HG02678 (cell line): ENCODE results near the gene IRF2.

Experiments used
- ATAC-seq: cut with Tn5 transposase; IDR thresholded peaks from one replicate; pipeline ENCODE4 v1.9.1; 2021; ENCODE audit warnings: mild to moderate bottlenecking, moderate library complexity; ENCODE audit not compliant: unreplicated experiment

The IRF2 gene

DNA sequence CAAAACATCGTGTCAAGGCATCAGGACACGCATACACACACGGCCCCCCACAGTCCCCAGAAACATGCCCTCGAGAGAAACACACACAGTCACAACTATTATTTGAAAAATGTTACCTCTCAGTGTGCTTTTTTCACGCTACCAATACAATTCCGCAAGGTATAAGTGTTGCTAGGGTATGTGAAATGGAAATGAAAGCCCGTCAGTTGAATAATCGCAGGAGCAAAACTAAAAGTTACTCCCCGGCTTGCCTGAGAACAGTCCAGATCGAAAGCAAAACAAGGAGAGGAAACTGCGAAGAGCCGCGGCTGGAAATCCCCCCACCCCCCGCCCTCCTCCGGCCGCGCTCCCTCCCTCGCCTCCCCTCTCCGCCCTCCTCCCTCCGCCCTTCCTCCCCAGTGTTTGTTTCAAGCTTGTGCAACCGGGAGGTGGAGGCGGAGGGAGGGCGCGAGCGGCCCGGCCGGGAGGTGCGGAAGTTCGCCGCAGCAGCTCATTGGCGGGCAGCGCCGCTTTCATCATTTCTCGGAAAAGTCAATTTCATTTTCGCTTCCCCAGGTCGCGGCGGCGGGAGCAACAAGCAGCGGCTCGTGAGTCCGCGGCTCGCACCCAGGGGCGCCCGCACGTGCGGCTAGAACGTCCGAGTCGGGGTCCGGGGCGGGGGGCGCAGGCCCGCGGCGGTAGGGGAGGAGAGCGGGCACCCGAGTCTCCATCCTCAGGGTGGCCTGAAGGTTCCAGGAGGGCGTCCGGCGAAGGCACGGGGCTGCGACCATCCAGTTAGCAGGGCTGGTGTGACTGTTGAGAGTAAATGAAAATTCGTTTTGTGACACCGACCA lies at the start of gene IRF2:
TSS of gene IRF2 (minus strand) at position 288 of the 833 bp plus-strand sequence. CDS start 45,486 bp downstream, outside the sequence.
- peak; percentile 65 for ATAC-seq

DNA sequence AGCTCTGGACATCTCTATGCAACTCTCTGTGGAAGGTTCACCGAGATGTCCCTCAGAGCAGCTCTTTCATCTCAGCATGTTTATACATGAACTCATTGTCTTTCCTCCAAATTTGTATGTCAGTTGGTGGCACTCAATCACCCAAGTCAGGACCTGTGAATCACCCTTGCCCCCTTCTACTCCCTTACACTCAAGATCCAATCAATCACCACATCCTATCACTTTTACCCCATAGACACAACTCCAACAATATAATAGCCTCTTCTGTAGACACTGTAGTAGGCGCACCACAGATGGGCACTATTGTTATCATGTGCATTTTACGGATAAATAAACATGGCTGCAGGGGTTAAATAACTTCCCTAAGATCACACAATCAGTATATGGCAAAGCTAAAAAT lies 41.3 kb upstream of the IRF2 start:
- no peak for ATAC-seq

DNA sequence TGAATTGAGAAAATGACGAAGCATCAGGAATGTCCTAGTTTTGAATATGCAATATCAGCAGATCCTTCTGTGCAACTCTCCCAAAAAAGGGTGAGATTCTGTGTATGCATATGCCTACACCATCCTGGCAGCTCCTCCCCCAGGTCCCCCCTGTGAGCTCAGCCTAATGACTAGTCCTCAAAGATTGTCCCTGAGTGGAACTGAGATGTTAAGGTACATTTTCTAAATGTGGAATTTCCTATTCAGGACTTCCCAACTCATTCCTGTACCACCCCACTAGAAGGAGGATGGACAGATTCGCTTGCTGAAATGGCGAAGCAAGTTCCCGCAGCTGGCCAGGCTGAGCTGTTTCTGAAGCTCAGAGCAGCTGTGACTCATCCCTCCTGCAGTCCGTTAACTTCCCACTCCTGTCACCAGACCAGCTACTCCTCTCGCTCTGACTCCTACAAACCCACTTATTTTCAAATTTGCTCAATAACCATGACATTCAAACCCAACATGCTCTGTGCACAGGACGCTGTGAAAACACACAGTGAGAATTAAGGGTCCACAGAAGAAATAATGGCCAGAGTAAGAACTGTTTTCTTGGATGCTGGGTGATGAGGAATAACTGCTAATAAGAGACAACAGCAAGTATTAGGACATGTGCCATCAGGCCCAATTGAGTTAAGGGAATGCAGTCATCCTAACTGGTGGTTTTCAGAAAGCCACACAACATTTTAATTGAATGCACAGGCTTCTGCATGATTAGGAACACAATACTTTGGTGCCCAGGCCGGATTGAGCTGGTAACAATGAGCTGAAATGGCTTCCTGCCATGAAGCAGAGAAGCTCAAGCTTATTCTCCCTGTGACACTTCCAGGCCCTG lies 40.0 kb upstream of the IRF2 start:
- peak; percentile 97 for ATAC-seq

DNA sequence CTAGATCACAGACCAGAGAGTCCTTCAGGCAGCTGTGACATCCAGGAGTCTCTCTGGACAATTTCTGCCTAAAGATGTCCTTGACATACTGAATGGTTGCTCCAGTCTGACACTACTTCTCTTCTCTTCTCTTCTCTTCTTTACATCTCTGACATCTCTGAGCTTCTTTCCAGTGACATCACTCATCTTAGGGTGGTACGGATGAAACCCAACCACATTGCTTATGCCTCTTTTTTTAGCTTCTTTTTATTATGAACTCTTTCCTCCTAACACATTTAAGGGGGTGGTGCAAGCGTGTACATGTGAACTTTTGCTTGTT lies 39.4 kb upstream of the IRF2 start:
- peak; percentile 9 for ATAC-seq

DNA sequence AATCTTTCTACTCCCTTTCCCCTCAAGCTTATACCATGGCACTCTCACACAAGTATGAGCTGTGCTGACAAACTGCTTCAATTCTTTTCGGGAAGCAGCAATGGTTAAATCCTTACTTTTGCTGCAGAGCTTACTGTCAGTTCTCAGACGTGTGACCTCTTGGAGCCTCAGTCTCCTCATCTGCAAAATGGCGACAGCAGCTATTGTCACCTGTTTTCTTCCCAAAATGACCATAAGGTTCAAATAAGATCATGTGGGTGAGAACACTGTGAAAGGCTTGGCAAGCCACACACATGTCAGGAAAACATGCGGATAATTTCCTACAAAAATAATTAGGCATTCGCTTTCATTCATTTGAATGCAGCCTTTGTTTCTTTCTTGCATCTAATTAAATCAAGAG lies 36.8 kb upstream of the IRF2 start:
- ATAC-seq, result no peak

DNA sequence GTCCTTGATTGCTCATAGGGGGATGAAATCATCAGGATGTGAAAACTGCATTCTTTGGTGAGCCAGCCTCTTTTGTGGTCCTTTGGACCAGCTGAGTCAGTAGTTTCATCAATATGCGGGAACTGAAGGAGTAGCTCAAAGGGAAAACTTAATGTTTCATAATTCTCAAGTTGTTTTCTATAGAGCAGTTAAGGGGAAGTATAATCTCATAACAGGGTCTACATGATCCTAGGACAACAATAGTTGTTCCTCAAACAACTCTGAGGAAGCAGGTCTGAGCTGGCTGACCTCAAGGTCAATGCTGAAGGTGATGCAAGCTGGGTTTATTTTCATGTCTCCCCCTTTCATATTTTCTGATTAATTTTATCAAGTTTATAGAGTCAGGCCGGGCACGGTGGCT lies 36.1 kb upstream of the IRF2 start:
- ATAC-seq, result no peak

DNA sequence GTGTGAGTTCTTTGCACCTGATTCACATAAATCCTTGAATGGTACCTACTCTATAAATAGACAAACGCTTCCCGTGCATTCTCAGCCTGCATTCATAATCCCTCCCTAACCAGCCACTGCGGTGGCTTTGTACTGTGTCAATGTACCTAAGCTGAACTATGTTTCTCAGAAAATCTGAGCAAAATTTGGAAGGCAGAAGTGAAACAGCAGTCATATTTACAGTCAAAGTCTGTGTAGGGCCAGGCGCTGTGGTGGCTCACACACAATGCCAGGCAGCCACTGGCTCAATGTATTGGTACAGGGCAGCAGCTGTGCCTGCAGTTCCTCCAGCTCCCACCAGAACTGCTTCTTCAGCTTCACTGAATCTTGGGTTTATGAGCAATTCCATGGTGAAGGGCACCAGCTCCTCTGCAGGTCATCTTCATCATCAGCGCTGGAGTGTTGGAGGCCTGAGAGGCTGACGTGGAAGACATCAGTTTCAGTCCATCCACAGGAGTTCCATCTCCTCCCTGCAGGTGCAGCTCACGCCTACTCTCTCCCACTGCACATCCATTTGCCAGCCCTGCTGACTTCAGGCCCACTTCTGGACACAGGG lies 32.3 kb upstream of the IRF2 start:
- peak; percentile 99 for ATAC-seq

DNA sequence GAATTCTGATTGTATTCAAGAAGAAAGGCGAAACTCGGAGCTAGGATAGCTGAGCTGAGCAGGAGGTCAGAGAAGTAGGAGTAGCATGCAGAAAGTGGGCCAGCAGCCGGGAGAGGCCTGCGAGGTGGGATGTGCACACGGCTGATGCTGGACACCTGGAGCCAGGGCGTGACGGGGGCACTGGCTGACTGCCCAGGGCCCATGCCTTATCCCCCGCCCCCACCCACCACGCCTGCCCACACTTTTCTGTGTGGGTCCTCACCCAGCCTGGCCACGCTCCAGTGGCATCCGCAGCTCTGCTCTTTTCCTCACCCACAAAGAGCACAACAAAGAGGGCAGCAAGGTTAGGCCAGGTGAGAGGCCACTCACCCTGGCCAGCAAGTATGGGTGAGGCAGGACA lies 30.0 kb upstream of the IRF2 start:
- no peak for ATAC-seq

DNA sequence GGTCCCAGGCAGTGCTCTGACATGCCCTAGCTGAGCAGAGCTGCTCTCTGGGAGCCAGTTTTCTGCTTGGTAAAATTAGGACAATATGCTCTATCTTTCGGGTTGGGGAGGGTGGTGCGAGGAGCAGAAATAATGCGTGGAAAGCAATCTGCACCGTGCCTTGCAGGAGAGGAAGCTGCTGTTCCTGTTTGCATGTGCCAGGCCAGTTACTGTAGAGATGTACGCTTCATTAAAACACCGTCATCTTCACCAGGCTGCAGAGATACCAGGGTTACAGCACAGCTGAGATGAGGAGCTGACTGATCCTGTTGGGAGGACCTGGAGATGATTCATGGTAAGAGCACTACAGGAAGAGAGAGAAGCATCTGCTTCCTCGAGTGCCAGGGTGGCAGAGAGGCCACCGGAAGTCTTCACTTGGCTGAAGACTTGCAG lies 29.5 kb upstream of the IRF2 start:
- ATAC-seq, result no peak

DNA sequence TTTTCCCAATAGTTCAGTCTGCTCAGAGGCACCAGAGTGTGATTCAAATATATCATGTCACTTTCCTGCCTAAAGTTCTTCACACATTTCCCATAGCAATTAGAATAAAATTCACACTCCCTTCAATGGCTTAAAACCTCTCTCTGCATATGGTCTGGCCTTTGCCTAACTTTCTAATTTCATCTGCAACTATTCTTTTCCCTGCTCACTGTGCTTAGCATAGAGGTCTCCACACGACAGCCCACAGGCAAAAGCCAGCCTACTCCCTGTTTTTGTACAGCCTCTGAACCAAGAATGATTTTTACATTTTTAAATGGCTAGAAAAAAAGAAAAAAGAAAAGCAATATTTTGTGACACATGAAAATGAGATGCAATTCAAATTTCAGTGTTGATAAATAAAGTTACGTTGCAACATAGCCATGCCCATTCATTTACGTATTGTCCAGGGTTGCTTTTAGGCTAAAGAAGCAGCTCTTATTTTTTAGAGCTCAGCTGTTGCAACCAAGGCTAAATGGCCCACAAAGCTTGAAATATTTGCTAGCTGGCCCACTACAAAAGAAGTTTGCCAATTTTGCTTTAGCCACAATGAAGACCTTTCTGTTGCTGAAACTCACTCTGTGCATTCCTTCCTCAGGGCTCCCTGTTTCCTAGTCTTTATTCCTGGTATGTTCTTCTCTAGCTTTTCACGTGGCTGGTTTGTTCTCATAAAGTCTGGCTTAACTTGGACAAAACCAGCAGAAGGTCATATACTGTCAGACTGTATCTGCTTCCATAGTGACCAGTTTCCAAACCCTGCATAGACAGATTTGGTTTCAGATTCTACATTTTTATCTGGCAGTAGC lies 26.6 kb upstream of the IRF2 start:
- ATAC-seq, result no peak

DNA sequence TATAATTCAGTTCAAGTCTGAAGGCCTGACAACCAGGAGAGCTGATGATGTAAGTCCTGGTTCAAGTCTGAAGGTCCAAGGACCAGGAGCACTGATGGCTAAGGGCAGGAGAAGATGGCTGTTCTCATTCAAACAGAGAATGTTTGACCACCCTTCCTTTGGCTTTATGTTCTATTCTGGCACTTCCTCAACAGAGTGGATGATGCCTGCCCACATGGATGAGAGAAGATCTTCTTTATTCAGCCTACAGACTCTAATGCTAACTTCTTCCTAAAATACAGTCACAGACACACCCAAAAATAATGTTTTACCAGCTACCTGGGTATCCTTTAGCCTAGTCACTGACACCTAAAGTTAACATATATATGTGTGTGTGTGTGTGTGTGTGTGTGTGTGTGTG lies 25.6 kb upstream of the IRF2 start:
- ATAC-seq, result no peak

DNA sequence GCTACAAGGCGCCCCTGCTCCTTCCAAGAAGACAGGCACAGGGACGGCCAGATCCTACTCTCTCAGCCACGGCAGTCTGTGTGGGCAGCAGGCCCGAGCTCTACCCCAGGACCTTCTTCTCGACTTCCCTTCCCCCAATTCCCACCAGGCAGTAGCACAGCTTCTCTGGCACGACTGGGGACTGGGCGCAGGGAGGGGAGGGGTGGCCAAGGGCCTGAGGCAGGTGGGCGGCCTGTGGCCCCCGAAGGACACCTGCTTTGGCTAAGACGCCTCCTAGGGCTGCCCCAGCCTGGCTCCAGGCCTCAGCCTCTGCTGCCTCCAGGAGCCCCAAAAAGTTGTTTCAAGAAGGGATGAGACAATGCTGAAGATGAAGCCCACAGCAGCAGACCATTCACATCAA lies 24.2 kb upstream of the IRF2 start:
- ATAC-seq, result no peak

DNA sequence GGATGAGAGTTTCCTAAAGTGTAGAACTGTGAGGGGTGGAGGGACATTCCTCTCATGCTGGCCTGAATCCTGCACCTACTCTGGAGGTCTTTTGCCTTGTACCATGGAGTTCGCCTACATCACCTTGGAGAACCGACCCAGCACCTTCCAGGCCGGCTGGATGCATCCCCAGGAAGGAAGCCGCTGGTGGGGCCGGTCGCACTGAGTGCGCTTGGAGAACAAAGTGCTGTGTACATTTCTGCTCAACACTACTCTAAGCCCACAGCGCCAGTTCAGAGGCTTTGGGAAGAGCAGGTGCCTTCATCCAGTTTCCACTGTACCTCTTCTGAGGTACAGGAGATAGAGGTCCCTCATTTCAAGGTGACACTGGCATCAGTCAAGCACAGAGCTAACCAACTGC lies 15.4 kb upstream of the IRF2 start:
- no peak for ATAC-seq

DNA sequence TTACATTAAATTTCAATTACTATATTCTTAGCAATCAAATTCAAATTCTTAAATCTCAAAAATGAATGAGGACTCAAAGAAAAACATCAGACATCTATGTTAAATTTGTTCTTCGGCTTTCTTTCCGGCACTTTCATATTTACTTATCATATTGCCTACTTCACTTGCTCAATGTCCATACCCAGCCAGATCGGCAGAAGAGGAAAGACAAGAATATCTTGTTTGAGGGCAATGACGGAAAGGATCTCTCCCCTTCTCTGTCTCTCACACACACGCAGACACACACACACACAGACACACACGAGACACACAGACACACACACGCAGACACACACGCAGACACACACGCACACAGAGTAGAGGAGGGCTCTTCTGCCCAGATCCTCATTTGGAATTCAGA lies 13.2 kb upstream of the IRF2 start:
- ATAC-seq, result no peak

DNA sequence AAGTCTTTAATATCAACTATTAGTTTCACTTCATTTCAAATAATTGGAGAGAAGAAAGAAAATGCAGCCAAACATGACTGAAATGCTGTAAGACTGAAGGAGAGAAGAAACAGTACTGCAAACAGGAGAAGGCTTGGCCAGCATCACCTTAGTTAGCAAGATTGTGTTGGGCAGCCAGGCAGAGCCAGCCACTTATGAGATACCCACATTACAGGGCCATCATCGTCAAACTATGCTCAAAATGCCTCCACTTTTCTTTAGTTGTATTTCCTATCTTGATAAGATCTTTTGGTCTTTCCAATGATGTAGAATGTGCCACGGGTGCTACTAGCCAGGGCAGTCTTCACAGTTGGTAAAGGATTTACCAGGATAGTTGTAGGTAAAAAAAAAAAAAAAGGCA lies 10.9 kb upstream of the IRF2 start:
- no peak for ATAC-seq

DNA sequence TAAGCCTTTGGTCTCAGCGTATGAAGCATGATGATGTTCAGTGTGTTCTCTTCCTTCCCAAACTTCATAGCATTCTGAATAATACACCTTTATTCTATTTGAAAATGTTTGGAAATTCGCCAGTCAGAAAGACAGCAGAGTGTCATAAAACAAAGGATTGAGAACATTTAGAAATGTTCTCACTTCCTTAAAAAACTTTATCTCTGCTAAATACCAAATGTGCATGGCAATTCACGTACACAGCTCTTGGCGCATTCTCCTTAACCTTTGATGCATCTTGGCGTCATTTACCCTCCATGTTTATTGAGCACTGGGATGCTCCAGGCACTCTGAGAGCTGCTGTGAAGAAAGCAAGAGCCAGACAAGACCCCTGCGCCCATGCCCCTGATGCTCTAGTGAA lies 7.2 kb upstream of the IRF2 start:
- ATAC-seq, result no peak

DNA sequence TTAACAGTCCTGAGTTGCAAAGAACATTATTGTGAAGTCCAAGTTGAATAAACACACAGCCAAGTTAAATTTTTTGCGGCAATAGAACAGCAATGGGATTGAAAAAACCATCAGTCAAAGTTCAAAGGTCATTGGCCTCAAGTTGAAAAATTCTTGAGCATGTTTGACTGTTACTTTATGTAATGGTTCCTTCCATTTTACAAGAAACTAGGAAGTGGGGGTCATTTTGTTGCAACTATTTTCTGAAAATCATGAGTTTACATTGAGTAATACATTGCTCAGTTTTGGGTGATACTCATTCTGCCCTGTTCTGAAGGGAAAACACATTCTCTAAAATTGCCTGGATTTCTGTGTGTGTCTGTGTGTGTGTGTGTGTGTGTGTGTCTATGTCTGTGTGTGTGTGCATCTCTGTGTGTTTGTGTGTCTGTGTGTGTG lies 5.2 kb upstream of the IRF2 start:
- ATAC-seq, result no peak

DNA sequence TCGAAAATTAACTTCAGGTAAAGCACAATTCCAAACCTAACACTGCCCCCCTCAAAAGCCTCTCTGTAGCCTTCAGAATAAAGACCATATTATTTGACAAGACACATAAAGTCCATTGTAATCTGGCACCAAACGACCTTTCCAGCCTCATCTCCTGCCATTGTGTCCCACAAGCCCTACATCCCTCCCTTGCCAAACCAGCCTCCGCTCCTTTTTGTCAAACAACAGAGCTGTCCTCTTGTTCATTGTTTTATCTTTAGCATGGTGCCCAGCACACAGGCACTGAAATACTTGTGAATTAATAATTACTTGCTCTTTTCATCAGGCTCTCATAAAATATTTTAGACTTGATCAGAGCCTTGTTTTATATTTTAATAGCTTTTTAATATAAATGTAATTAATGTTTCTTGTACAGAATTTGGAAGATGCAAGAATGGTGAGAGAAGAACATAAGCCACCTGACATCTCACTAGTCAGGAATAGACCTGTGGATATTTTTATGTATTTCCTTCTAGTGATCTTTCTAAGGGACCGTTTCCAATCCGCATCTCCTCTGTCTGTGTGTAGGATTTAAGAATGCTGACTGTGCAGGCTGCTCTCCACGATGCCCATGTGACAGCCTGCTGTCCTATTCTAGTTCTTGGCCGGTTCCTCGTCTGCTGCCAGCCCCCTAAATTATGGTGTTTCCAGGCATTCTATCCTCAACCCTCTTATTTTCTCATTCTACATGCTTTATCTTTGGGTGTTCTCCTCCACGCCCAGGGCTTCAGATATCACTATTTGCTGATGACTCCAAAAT lies 3.0 kb upstream of the IRF2 start:
- ATAC-seq, result no peak

DNA sequence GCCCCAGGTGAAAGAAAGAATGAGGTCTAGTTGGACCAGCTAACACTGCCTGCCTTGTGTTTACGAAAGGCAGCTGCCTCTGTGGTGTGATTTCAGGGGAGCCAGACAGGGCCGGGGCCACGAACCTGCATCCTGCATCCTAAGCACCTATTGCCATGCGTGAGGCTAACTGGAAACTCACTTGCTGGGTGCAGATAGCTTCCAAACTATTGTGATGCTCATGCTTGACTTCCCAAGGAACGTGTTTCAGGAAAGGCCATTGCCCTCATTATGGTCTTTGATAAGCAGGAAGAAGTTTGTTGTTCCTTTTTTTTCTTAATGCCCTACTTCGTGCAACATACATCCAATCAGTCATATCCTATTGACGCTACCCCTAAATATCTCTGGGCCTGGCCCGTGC lies 2.3 kb upstream of the IRF2 start:
- no peak for ATAC-seq

DNA sequence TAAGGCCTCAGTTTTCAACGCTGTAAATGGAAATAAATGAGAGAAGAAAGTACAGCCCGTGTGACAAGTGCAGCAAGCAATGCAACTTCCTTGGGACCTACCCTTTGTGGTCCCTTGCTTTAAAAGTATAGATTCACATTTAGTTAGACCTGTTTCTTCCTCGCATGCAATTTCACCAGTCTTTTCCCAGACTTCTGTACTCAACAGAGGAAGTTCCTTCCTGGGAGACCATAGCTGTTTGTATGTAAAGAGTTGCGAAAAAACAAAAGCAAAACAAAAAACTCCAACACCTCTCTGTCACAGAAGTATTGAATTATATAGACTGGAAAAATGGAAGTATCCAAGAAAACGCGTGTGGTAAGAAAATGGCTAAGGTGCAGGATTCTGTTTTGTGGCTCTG lies 1.1 kb upstream of the IRF2 start:
- no peak for ATAC-seq
